HG03139 (cell line): ENCODE measurements around the gene CKB.

Source experiments
- ATAC-seq: cut with Tn5 transposase; IDR thresholded peaks from one replicate; pipeline ENCODE4 v1.9.1; 2021; ENCODE audit not compliant: unreplicated experiment

CKB gene

GRCh38 chr14:103492156-103492925 is 30.3 kb downstream of the CKB start:
- no peak for ATAC-seq

- no peak for ATAC-seq
These were observed 30.9 kb downstream of the CKB start for GRCh38 chr14:103491691-103492090.

- ATAC-seq, result no peak
These were observed 33.0 kb downstream of the CKB start for GRCh38 chr14:103489621-103490020.

- no peak for ATAC-seq
These were observed 33.7 kb downstream of the CKB start for GRCh38 chr14:103488960-103489359.

GRCh38 chr14:103488071-103488470 is 34.6 kb downstream of the CKB start:
- ATAC-seq, result no peak

GRCh38 chr14:103485504-103485903 is 37.1 kb downstream of the CKB start:
- no peak for ATAC-seq

- ATAC-seq, result no peak
These were observed 39.0 kb downstream of the CKB start for GRCh38 chr14:103483600-103483999.

- ATAC-seq, result no peak
These were observed 42.0 kb downstream of the CKB start for GRCh38 chr14:103480595-103480994.

GRCh38 chr14:103476631-103477030 is 46.0 kb downstream of the CKB start:
- ATAC-seq, result no peak

GRCh38 chr14:103476065-103476464 is 46.6 kb downstream of the CKB start:
- no peak for ATAC-seq

GRCh38 chr14:103474893-103475292 is 47.7 kb downstream of the CKB start:
- ATAC-seq, result no peak

GRCh38 chr14:103472939-103473338 is 49.7 kb downstream of the CKB start:
- ATAC-seq, result no peak
